Glomerular visceral epithelial cell (primary cell): ENCODE measurements around the gene STIM1.

ENCODE experiments used
- DNase-seq: peaks from one replicate; pipeline ENCODE4 v3.0.0-alpha.2; 2016; ENCODE audit errors: extremely low spot score

The STIM1 gene

DNA sequence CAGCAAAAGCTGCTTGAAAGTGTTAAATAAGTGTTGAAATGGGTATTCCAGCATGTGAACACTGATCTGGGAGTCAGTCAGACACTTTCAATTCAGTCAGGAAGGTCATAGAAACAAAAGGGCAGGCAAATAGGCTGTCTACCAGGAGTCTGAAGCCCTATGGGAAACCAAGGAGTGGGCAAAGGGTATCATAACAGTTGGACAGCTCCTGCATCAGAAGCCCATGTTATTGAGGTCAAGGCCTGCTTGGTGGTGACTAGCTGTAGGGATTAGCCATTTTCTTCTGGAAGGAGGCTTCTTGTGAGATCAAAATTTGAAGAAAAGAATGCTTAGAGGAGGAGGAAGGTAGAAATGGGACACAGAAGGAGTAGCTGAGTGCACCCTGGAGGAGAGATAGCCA is 97.3 kb downstream of the STIM1 start:
- no peak for DNase-seq

DNA sequence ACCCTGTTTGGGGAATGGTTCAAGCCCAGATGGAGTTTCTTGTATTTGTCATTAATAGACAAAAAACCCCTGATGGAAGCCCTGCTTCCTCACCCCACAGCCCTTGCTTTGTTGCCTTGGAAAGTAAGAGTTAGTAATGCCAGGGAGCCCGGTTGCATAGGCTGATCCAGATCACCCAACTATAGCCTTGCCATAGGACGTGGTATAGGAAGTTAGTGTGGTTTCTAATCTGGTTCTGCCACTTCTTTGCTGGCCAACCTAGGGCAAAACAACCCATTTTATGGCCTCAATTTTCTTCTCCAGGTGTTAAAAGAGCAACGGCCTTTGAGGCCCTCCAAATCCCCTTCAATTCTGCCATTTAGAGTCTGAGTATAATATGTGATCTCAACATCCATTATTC is 97.9 kb downstream of the STIM1 start:
- no peak for DNase-seq

DNA sequence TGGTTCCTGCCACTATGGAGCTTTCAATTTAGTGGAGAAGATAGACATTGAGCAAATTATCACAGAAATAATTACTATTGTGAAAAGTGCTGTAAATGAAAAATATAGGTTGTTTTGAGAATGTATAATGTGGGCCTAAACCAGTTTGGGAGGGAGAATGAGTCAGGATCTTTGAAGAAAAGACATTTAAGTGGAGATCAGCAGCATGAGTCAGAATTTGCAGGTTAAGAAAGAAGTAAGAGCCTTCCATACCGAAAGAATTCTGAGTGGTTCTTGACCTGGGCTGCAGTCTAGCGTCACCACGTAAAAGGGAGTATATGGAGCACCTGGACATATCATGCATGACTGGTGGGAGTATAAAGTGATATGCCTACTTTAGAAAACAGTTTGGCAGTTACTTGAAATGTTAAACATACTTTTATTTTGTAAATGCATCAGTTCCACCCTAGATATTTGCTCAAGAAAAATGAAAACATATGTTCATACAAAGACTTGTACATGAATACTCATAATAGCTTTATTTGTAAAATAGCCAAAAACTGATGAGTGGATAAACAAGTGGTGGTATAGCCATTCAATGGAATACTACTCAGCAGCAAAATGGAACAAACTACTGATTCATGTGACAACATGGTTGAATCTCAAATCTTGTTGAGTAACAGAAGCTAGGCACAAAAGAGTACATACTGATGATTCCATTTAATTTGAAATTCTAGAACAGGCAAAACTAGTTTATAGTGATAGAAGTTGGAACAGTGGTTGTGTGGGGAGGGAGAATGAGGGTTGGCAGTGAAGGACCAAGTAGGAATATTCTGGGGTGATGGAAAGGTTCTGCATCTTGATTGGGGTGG is 99.2 kb downstream of the STIM1 start:
- DNase-seq, result peak; percentile 41

DNA sequence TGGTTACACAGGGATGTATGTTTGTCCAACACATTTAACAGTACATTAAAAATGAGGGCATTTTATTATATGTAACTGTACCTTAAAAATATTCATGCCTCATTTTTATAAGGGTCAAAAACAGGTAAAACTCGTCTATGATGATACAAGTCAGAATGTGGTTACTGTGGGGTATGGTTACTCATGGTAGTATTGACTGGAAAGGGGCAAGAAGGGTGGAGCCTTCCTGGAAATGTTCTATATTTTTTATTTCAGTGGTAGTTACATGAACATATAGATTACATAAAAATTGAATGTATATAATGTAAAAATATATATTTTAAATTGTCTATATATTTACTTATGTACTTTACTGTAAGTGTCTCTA is 99.8 kb downstream of the STIM1 start:
- DNase-seq, result no peak

DNA sequence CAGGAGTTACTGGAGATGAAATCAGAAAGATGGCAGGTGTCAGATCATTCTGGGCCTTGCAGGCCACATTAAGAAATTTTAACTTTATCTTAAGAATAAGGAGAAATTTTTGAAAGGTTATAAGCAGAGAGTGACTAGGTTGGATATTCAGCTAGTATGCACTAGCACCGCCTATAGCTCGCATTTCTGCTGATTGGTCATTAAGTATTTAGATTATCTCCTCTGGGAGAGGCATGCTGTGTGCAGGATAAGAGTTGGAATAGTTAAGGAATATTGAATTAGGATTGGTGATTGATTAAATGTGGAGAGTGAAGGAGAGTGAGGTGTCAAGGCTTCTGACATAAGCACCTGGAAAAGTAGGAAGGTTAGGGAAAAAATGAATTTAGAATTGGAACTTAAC is 100.6 kb downstream of the STIM1 start:
- no peak for DNase-seq

DNA sequence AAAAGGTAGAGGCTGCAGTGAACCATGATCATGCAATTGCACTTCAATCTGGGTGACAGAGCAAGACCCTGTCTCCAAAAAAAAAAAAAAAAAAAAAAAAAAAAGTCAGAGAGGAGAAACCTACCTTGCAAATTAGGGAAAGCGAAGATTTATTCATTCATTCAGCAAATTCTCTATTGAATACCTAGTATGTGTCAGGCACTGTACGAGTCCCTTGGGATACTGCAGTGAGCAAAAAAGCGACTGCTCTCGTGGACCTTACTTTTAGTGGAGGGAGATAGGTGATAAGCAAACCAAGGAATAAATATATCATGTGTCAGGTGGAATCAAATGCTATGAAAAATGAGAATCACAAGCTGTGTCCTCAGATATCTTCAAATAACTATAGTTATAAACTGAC is 101.3 kb downstream of the STIM1 start:
- no peak for DNase-seq

DNA sequence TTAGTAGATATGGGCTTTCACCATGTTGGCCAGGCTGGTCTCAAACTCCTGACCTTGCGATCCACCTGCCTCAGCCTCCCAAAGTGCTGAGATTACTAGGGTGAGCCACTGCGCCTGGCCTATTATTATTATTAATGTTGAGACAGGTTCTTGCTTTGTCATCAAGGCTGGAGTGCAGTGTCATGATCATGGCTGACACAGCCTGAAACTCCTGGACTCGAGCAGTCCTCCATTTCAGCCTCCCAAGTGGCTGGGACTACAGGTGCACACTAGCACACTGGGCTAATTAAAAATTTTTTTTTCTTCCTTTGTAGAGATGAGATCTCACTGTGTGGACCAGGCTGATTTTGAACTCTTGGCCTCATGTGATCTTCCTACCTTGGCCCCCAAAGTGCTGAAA is 102.0 kb downstream of the STIM1 start:
- no peak for DNase-seq

DNA sequence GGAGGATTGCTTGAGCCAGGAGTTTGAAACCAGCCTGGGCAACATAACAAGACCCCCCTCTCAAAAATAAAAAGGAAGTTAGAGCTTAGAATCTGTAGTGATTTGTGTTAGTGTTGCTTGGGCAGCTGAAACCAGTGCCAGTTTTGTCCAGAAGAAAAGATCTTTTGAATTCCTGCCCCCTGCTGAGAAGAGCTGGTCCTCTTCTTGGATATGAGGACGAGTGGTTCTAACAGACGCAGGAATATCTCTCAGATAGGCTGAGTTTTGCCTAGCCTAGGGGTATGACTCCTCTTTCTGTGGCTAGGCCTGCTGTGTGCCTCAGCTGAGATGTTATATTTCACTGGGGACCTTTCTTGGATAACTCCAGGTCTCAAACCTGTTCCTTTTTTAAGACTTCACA is 102.8 kb downstream of the STIM1 start:
- peak; percentile 41 for DNase-seq

DNA sequence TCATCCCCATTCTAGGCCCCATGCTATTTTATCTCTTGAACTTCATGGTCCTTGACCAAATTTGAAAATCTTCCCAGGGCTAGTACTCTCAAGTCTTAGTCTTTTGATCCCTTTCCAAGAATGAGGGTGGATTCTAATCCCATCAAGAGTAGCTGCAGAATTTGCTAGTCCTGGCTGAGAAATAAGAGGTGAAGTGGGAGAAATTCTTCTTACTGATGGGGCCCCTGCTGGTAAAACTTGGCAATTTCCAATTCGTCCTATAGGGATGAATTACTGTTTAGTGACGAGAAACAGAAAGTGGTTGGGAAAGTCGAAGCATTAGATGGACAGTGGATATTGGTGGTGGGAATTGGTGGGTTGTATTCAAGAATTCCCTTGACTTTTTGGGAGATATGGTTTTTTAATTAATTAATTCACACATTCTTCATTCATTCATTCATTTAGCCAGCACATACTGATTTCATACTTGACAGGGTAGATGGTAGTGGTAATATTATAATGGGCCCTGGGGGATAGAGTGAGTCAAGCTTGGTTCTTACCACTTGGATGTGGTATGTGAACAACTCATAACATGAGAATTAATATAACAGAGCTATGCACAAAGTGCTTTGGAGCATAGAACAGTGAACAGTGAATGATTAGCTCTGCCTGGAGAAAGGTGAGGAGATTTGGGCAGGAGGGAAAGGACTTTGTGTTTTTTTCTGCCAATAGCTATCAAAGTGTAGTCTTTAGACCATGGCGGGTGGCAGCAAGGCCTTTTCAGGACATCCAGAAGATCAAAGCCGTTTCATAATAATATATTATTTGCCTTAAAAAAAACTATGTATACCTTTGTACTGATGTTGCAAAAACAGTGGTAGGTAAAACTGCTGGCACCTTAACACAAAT is 103.8 kb downstream of the STIM1 start:
- DNase-seq, result peak; percentile 79

DNA sequence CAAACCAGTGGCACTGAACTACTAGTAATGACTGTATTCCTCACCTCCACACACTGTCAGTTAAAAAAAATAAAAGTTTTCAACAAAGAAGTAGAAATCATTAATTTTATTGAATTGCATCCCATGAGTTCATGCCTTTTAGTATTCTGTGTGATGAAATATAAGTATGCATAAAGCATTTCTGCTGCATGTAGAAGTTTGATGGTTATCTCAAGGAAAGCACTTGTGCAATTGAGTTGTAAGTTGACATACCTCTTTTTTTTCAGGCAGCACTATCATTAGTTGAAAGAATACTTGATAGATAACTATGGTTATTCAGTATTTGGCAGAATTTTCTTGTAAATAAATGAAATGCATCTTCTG is 104.4 kb downstream of the STIM1 start:
- DNase-seq, result no peak

DNA sequence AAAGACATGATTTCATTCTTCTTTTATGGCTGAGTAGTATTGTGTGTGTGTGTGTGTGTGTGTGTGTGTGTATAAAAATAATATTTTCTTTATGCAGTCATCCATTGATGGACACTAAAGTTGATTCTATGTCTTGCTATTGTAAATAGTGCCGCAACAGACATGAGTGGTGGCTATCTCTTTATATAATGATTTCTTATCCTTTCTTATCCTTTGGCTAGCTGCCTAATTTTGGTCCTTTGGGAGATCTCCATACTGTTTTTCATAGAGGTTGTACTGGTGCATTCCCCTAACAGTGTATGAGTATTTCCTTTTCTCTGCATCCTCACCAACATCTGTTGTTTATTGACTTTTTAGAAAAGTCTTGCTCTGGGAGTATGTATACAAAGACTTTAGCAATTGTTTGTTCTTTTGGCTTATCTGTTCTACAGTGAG is 107.0 kb downstream of the STIM1 start:
- DNase-seq, result no peak

DNA sequence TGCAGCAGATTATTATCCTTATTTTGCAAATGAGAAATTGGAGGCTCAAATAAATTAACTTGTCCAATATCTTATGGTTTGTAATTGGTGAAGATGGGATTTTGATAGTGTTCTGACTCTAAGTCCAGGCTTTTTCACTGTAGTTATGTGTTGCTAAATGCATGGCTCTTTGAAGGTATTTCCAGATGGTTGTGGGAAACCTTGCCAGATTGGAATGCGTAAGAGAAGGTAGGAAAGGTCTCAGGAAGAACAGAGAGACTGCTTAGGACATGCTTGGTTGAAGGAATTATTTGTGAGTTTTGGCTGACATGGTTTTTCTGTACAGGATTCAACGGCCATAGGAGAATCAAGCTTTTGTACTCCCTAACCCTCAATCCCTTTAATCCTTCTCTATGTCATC is 108.6 kb downstream of the STIM1 start:
- peak; percentile 46 for DNase-seq

DNA sequence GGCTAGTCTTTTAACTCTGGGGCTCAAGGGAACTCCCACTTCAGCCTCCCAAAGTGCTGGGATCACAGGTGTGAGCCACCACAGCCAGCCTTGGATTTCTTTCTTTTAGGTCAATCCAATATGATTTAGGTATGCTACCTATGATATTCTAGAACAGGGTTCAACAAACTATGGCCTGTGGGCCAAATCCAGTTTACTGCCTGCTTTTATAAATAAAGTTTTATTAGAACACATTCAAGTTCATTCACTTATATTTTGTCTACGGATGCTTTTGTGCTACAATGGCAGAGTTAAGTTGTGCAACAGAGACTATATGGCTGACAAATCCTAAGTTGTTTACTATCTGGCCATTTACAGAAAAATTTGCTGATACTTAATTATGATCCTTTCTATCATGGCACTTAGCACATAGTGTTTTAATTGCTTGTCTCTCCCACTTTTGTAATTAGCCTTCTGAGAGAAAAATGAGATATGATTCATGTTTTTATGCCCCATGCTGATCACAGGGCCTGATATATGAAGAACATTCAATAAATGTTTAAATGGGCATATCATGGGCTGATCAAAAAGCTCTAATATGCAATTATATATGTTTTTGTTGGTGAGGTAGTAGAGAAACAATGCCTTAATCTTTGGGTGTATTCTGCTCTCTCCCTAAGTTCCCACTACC is 109.6 kb downstream of the STIM1 start:
- DNase-seq, result no peak

DNA sequence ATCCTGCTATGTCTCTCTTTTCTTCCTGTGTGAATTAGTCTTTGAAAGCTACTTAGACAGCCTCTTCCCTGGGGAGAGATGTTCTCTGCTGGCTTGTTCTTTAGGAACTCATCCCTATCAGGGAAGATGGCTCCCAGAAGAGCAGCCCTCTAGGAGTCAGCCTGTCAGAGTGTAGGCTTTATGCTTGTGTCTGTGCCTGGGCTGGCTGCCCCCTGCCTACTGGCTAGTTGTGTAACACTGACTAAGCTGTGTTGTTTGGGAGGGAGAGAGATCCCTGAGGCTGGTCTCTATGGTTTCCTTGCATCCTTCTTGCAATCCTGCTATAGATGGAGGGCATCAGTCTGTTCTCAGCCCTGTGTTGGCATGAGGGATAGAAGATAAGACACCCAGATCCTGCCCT is 112.2 kb downstream of the STIM1 start:
- no peak for DNase-seq

DNA sequence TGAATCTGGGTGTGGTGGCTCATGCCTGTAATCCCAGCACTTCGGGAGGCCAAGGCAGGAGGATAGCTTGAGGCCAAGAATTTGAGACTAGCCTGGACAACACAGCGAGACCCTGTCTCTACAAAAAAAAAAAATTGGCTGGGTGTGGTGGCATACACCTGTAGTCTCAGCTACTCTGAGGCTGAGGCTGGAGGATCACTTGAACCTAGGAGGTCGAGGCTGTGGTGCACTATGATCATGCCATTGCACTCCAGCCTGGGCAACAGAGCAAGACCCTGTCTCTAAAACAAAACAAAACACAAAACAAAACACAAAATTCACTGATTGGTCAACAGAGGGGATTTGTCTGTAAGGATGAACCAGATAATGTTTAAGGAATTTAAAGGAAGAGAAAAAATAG is 113.7 kb downstream of the STIM1 start:
- no peak for DNase-seq

DNA sequence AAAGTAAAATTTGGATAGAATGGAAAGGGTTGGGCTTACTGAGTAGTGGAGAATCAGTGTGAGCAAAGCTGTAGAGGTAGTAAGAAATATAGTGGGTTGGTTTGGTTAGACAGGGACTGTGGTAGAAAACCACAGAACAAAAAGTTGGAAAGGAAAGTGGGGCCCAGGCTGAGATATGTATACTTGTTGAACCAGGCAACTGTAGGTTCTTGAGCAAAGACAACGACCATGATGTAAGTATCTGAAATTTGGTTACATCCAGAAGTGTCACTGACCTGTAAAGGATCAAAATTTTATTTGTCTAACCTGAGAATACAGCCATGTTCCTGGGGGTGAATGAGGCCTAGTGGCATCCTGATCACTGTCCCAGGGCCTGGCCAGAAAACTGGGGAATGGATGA is 114.1 kb downstream of the STIM1 start:
- no peak for DNase-seq

DNA sequence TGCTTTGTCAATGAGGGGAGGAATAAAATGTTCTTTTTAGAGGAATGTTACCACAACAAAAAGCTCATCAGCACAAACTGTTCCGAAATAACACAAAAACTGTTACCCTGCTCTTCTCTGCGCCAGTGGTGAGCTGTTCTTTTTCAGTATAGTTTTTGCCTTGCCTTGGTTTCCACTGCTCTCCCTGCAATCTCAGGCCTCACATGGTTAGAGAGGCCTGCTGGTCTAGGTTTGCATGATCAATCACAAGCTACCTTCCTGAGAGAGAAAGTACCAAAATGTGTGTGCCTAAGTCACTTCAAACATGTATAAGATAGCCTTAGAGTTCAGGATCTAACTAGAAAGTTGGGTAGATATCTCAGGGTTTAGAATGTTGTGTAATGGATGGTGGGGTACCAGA is 114.6 kb downstream of the STIM1 start:
- no peak for DNase-seq

DNA sequence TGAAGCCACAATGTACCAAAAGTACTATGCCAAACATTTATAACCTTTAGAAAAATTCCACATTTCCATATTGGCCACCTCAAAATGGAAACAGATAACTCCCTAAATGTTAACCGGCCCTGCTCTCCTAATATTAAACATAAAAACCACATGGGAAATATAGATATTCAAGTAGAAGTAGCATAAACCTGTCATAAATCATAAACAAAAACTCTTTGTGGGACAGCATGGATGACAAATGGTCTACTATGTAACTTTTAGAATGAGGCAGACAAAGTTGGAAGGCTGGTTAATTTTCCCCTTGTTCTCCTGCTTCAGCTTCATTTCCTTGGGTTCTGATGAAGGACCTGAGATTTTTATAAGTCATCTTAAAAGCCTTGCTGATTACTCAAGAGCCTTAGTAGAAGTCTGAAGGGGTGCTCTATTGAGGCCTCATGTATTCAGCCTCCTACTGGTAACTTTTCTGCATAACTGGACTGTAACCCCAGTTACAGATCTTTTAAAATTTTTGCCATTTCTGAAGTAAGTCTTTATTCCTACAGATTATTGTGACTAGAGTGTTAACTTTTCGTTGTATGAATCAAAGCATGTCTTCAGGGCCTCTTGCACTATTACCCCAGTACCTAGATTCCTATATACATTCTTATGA is 116.4 kb downstream of the STIM1 start:
- DNase-seq, result no peak

DNA sequence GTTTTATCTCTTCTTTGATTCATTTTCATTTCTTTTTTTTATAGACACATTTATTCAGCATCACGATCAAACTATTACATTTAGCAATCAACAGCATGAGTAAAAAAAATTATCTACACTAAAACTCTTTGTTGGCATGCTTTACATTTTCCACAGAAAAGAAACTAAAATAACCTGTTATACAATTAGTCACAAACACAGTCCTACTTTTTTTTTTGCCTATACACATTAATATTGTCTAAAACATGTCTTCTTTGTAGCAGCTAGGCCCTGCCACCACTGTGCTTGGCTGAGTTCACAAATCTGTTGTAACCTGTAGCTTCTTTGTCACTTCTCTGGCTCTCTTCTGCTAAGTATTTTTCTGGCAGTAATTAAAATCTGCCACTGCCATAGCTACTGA is 117.0 kb downstream of the STIM1 start:
- no peak for DNase-seq

DNA sequence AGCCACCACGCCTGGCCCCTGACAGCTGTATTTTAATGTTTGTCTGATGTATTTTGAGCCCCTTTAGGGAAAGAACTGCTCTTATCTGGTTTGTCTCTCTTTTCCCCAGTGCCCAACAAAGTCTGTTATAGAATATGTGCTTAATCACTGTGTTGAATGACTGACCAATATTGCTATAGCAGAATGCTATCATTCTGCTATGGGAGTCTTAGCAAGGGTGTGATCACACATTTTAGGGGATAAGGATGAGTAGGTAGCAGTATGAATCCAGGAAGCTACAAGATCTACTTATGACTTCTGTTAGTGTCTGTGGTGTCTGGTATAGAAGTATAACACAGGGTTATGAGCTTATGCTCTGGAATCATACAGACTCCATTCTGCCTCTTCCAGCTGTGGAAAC is 121.6 kb downstream of the STIM1 start:
- no peak for DNase-seq

DNA sequence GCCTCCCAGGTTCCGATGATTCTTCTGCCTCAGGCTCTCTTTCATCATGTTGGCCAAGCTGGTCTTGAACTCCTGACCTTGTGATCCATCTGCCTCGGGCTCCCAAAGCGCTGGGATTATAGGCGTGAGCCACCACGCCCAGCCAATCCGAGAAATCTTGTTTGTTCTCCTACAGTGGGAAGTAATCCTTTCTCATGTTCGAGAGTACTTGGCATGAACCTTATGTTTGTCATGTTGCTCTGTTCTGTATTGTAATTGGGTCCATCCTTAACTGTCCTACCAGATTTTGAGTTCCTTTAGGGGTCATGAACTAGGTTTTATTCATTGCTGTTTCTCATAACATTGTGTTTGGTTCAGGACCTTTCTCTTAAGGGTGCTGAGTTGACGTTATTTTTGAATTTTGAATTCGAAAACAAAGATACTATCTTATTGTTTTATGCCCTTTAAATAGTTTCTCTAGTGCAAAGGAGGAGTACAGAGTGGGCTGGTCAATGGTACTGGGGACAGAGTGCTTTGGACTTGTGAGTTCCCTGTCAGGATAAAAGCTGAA is 125.7 kb downstream of the STIM1 start:
- DNase-seq, result no peak

DNA sequence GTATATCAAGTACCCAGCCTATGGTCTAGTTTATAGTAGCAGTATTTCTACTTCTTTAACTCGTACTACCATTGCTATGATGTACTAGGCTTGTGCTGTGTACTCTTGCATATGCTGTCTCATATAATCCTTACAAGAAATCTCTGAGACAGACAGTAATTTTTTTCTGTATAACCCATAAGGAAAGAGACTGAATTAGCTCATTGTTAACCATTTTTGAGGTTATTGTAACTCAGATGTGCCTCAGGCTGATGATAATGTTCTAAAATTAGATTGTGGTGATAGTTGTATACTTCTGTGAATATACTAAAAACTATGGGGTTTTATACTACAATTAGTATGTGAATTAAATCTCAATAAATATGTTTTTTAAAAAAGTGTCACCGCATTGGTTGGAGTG is 127.0 kb downstream of the STIM1 start:
- no peak for DNase-seq
